ENCODE measurements around the gene PLEKHG5.

Gene PLEKHG5

DNA sequence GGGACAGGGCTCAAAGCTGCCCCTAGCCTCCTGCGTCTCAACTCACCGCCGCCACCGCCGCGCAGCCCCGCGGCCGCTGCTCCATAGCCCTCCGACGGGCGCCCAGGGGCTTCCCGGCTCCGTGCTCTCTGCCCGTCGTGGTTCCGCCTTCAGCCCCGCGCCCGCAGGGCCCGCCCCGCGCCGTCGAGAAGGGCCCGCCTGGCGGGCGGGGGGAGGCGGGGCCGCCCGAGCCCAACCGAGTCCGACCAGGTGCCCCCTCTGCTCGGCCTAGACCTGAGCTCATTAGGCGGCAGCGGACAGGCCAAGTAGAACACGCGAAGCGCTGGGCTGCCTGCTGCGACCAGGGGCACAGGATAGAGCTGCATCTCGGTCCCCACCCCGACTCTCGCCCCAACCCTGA is 25.4 kb downstream of the PLEKHG5 start, which contains the start of gene TNFRSF25:
TSS of gene TNFRSF25 (minus strand) at position 151 of the 400 bp plus-strand sequence. CDS start at position 85, 66 bp downstream.
- TF ChIP-seq CTCF (IDR thresholded peaks at IDR 0.05) (no peak), ZFX (IDR thresholded peaks at IDR 0.05; ENCODE audit: borderline replicate concordance) (no peak)
- H3K27ac ChIP-seq = no peak within 1 kb of the TSS

DNA sequence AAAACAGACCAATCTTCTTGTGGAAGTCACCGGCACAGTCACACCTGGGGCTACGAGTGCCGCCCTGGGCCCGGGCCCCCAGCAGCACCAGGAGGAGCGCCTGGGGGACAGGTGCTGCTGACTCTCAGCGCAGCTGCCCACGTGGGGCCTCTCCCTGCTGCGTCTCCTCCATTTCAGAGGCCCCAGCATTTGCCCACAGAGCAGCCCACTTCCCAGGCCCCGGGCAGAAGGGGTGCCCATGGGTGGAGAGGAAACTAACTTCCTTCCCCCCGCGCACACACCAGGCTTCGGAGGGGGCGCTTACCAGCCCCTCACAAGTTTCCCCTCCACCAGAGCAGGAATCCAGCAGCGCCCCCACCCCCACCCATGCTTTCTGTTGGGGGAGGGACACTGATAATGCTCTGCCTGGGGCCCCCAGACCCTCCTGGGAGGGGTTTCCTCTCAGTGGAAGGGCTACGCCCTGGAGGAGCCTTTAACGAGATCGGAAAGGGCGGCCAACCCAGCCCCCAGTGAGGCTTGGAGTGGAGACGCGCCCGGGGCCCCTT is 25.9 kb downstream of the PLEKHG5 start:
- no peak overlapping the region for H3K27ac ChIP-seq
- TF ChIP-seq ZFX (IDR thresholded peaks at IDR 0.05; ENCODE audit: borderline replicate concordance) (no peak), CTCF (IDR thresholded peaks at IDR 0.05) (no peak)

DNA sequence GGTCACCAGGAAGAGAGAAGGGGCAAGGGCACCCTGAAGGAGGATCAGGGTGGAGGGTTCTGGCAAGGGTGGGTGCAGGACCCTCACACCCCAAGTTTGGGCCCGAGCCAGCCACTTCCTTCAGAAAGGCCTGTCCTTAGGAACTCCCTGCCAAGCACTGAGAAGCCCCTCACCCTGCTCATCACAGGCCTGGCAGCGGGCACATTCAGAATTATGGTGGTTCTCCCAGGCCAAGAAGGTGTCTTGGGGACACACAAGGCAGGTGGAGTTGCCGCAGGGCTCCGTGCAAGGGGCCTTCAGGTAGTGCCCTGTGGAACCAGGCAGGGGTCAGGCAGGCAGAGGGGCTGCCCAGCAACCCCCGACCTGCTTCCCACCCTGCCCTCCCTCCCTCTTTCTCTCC is 26.6 kb downstream of the PLEKHG5 start:
- H3K27ac ChIP-seq = no peak overlapping the region

GRCh38 chr1:6464514-6464836 is 27.0 kb downstream of the PLEKHG5 start:
- TF ChIP-seq CTCF (IDR thresholded peaks at IDR 0.05) = peak; percentile 19; the same call in 1 of the 2 replicates
- no peak for TF ChIP-seq ZFX (IDR thresholded peaks at IDR 0.05; ENCODE audit: borderline replicate concordance)
- H3K27ac ChIP-seq = no peak overlapping the region

More for the DNA sequence above, 26.6 kb downstream of the PLEKHG5 start:
- TF ChIP-seq ZFX (IDR thresholded peaks at IDR 0.05; ENCODE audit: borderline replicate concordance) (no peak), CTCF (IDR thresholded peaks at IDR 0.05) (no peak)

DNA sequence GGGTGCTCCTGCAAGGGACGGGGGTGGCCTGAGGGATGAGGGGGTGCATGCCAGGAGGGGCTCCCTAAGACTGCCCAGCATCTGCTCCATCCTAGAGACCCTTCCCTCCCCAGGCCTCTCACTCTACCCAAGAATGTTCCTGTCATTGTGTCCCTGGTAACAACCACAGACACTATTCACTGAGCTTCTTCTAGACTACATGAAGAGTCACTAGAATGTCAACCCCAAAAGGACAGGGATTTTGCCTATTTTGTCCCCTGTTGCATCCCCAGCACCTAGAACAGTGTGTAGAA is 28.4 kb downstream of the PLEKHG5 start:
- TF ChIP-seq CTCF (IDR thresholded peaks at IDR 0.05) = no peak
- no peak for TF ChIP-seq ZFX (IDR thresholded peaks at IDR 0.05; ENCODE audit: borderline replicate concordance)
- no peak overlapping the region for H3K27ac ChIP-seq

- no peak for TF ChIP-seq ZFX (IDR thresholded peaks at IDR 0.05; ENCODE audit: borderline replicate concordance)
- TF ChIP-seq CTCF (IDR thresholded peaks at IDR 0.05) = no peak
- no peak overlapping the region for H3K27ac ChIP-seq
Measured at GRCh38 chr1:6462412-6463119, 28.9 kb downstream of the PLEKHG5 start.

DNA sequence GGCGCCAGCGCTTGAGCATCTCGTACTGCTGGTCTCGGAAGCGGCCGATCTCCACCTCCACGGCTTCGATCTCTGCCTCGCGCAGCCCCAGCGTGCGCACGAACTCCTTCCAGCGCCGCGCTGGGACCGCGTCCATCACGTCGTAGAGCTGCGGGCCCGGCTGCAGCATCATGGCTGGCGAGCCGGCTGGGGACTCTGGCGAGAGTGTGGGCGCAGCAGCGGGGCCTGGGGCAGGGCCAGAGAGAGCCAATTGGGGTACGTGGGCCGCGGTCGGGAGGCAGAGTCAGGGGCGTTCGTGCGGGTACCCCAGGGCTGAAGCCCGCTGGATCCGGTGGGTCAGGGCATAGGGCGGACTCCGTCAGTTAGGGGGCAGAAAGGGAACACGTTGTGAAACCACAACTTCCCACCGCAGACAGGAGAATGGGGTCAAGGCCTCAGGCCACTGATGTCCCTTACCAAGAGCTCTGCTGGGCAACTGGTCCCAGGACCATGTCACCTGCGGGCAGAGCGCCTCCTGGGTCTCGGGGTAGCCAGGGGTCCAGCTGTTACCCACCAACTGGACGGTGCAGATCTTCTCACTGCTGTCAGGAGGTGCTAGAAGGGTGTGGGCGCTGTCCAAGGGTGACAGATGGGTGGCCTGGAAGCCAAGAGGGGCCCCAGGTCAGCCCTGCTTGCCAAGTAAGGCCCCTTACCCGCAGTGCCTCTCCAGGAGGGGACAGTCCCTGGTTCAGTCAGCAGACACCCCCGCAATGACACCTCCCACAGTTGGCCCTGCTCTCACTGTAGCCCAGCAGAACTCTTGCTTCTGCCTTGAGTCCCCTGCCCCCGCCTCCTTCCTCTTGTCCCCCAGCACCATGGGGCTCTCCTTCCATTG is 29.7 kb downstream of the PLEKHG5 start:
- no peak overlapping the region for H3K27ac ChIP-seq
- TF ChIP-seq ZFX (IDR thresholded peaks at IDR 0.05; ENCODE audit: borderline replicate concordance) (no peak), CTCF (IDR thresholded peaks at IDR 0.05) (no peak)
